HG02973 (cell line): ENCODE data around the gene DMRTB1.

Experiments
- ATAC-seq: cut with Tn5 transposase; IDR thresholded peaks from one replicate; pipeline ENCODE4 v1.9.1; 2021; ENCODE audit warnings: moderate library complexity; ENCODE audit not compliant: unreplicated experiment

The DMRTB1 gene

GRCh38 chr1:53484705-53485477 lies 25.7 kb downstream of the DMRTB1 start:
- ATAC-seq: no peak

- no peak for ATAC-seq
These were observed 26.5 kb downstream of the DMRTB1 start for GRCh38 chr1:53485478-53486394.

GRCh38 chr1:53486395-53487026 lies 27.3 kb downstream of the DMRTB1 start:
- no peak for ATAC-seq

GRCh38 chr1:53490351-53490750 lies 31.2 kb downstream of the DMRTB1 start:
- ATAC-seq: no peak

GRCh38 chr1:53495633-53496345 lies 36.6 kb downstream of the DMRTB1 start:
- ATAC-seq: no peak

GRCh38 chr1:53498555-53499131 lies 39.4 kb downstream of the DMRTB1 start:
- ATAC-seq: no peak

- ATAC-seq: no peak
These were observed 40.3 kb downstream of the DMRTB1 start for GRCh38 chr1:53499257-53500203.

- no peak for ATAC-seq
These were observed 41.2 kb downstream of the DMRTB1 start for GRCh38 chr1:53500204-53501064.

- no peak for ATAC-seq
These were observed 42.1 kb downstream of the DMRTB1 start for GRCh38 chr1:53501065-53502005.

GRCh38 chr1:53502641-53503432 lies 43.6 kb downstream of the DMRTB1 start:
- ATAC-seq: no peak

- no peak for ATAC-seq
These were observed 44.4 kb downstream of the DMRTB1 start for GRCh38 chr1:53503433-53504217.

GRCh38 chr1:53504901-53505300 lies 45.7 kb downstream of the DMRTB1 start:
- ATAC-seq: no peak

GRCh38 chr1:53505401-53505800 lies 46.2 kb downstream of the DMRTB1 start:
- ATAC-seq: no peak

GRCh38 chr1:53505891-53506290 lies 46.7 kb downstream of the DMRTB1 start:
- ATAC-seq: no peak

GRCh38 chr1:53506355-53507050 lies 47.3 kb downstream of the DMRTB1 start:
- no peak for ATAC-seq
